ENCODE measurements around the gene PLXNC1. TPM values are rescaled to one million over a fixed set of nuclear protein-coding genes. Genes with fewer than 3 reads are reported as not detected.

The PLXNC1 gene
- total RNA-seq, 2 experiments from 2014 or later: 4.0 to 5.6 TPM

DNA sequence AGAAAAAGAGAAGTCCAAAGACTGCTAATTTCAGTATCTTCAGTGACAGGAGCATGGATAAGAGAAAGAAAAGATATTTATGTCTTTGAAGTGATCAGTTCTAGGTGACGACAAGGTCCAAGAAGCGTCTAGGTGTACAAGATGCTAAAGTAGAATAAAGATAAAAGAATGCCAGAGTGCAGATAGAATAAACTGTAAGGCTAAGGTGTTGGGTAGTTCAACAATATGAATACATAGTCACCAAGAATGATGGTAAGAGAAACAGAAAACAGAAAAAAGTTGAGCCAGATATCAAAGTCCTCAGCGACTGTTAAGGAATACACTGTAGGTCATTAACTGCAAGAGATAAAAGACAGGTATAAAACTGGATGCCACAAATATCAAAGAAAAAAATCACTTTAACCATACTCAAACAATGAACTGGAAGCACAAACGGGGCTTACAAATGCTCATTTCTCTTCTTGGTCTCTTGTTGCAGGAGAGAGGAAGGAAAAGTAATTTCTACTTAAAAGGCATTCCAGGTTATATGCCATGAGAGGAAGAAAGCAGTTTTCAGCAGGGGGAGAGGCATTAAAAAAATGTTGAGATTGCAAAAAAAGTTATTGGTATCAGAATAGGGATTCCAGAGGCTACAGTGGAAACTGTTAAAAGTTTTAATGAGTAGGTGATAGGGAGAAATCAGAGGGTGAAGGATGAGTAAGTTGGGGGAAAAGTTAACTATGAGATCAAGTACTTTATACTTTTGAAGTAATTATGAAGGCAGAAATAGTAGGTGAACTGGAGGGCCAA, 189.8 kb downstream of the PLXNC1 start:
- ChIA-PET POLR2A (no interaction called here), CTCF (no interaction called here)

DNA sequence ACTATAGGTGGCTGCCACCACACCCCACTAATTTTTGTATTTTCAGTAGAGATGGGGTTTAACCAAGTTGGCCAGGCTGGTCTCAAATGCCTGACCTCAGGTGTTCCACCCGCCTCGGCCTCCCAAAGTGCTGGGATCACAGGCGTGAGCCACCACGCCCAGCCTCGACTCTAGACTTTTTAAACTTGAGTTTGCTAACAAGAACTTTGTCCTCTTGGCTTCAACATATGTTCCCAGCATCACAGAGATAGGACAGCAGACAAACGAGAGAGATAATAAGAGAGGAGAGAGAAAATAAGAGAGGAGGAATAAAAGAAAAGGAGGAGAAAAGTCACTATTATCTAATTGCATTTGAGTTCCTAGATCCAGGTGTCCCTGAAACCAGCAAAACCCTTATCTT, 192.2 kb downstream of the PLXNC1 start:
- ChIA-PET CTCF (no interaction called here), POLR2A (no interaction called here)

DNA sequence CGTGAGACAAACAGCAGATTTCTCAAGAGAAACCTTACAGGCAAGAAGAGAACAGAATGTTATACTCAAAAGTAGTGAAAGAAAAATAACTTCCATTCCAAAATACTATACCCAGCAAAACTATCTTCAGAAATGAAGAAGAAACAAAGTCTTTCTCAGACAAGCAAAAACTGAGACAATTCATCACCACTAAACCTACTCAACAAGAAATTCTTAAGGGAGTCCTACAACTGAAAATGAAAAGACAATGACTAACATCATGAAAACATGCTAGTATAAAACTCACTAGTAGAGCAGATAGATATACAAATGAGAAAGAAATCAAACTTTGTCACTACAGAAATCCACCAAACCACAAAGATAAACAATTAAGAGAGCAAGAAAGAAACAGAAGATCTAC, 204.8 kb downstream of the PLXNC1 start:
- POLR2A ChIA-PET: no interaction called here
- CTCF ChIA-PET: no interaction called here
